OCI-LY7 (cell line): ENCODE results near the gene CHST11. TPM values are rescaled to one million over a fixed set of nuclear protein-coding genes. Genes with fewer than 3 reads are reported as not detected.

ENCODE experiments used
- BruUV-seq: library from RNA; stranded (reverse); fragments of 400-500 nt; replicated peaks from 2 replicates; lab custom pipeline; 2021; lab: Mats Ljungman, UMichigan
- CTCF ChIA-PET: fragments of 300-600 bp; sonication (Branson Sonifier 250); formaldehyde crosslinking; loops from one replicate; lab custom pipeline; 2022; ENCODE audit warnings: antibody characterized with exemption; ENCODE audit not compliant: unreplicated experiment; lab: Charles Lee
- POLR2A ChIA-PET: fragments of 300-600 bp; sonication (Branson Sonifier 250); formaldehyde crosslinking; loops from one replicate; lab custom pipeline; 2022; ENCODE audit warnings: antibody characterized with exemption; lab: Charles Lee
- DNase-seq: peaks from one replicate; pipeline ENCODE4 v3.0.0-alpha.2; 2015; ENCODE audit warnings: low spot score
- H2AFZ ChIP-seq: fragments of 200-600 bp; sonication (generic), shearing (Covaris generic); 2 replicates; pipeline ENCODE4 v1.6.1; 2014; ENCODE audit warnings: mild to moderate bottlenecking, antibody characterized with exemption, low read length, moderate library complexity
- H3K27ac ChIP-seq: fragments of 200-600 bp; sonication (generic); 2 replicates; pipeline ENCODE4 v1.5.1; 2014; ENCODE audit warnings: mixed run types, low read depth, mild to moderate bottlenecking, moderate library complexity, low read length, inconsistent platforms; ENCODE audit not compliant: poor library complexity, severe bottlenecking
- H3K36me3 ChIP-seq: fragments of 200-600 bp; sonication (generic); 2 replicates; pipeline ENCODE4 v1.6.1; 2014; ENCODE audit warnings: mild to moderate bottlenecking, antibody characterized with exemption, low read length, moderate library complexity, mixed read lengths; ENCODE audit not compliant: insufficient read depth
- H3K4me1 ChIP-seq: fragments of 200-600 bp; sonication (generic); 2 replicates; pipeline ENCODE4 v1.5.1; 2014; ENCODE audit warnings: mild to moderate bottlenecking, low read length; ENCODE audit not compliant: insufficient read depth, poor library complexity, severe bottlenecking
- H3K4me2 ChIP-seq: fragments of 200-600 bp; sonication (generic); 2 replicates; pipeline ENCODE4 v1.6.1; 2014; ENCODE audit warnings: mild to moderate bottlenecking, low read length
- H3K4me3 ChIP-seq: fragments of 200-600 bp; sonication (generic); 2 replicates; pipeline ENCODE4 v1.5.1; 2014; ENCODE audit warnings: mild to moderate bottlenecking, low read depth, low read length; ENCODE audit not compliant: poor library complexity, severe bottlenecking
- H3K79me2 ChIP-seq: fragments of 200-600 bp; sonication (generic); 2 replicates; pipeline ENCODE4 v1.6.1; 2016; ENCODE audit warnings: low read depth, mild to moderate bottlenecking, low read length, moderate library complexity, mixed read lengths; ENCODE audit not compliant: insufficient read depth
- H3K9me2 ChIP-seq: fragments of 200-600 bp; sonication (generic); 2 replicates; pipeline ENCODE4 v1.6.1; 2016; ENCODE audit warnings: mild to moderate bottlenecking, low read length, mixed read lengths; ENCODE audit not compliant: insufficient read depth
- H3K9me3 ChIP-seq: fragments of 200-600 bp; sonication (generic); 2 replicates; pipeline ENCODE4 v1.6.1; 2014; ENCODE audit warnings: mild to moderate bottlenecking, mixed run types, low read length, mixed read lengths
- H4K20me1 ChIP-seq: fragments of 200-600 bp; sonication (generic); 2 replicates; pipeline ENCODE4 v1.6.1; 2014; ENCODE audit warnings: mild to moderate bottlenecking, antibody characterized with exemption, low read length, moderate library complexity, mixed read lengths; ENCODE audit not compliant: insufficient read depth
- EZH2phosphoT487 ChIP-seq: fragments of 200-600 bp; sonication (generic); IDR thresholded peaks from 2 replicates; pipeline ENCODE4 v1.6.1; 2018; ENCODE audit warnings: low read depth, borderline replicate concordance, mild to moderate bottlenecking, mixed run types, antibody characterized with exemption, low read length, moderate library complexity, mixed read lengths
- intact Hi-C: fragments of 100-400 bp; cut with micrococcal nuclease; formaldehyde crosslinking; loops from one replicate; pipeline ENCODE4 v1.10.0; 2022; ENCODE audit not compliant: unreplicated experiment
- total RNA-seq, 2 experiments: library from RNA; depleted of rRNA in 1 of 2; stranded (reverse); fragments of >200 nt in 1 of 2; shearing (Covaris generic) in 1 of 2; gene quantifications; 2 replicates each; pipeline ENCODE4 v1.2.3, GENCODE V29; 2014 to 2022
- TF ChIP-seq, protein P1 (sequence below): fragments of 200-600 bp; sonication (generic); conservative IDR thresholded peaks from 2 replicates; pipeline ENCODE4 v1.5.1; 2014; ENCODE audit warnings: mild to moderate bottlenecking, antibody characterized with exemption, low read length, moderate library complexity, mixed read lengths

Gene CHST11
- total RNA-seq, 2 experiments from 2014 or later: 15.2 to 41.6 TPM

GRCh38 chr12:104490850-104491249, 34.1 kb downstream of the CHST11 start:
- ChIA-PET POLR2A (no interaction called here), CTCF (no interaction called here)
- H3K4me3 ChIP-seq: no peak overlapping the region
- intact Hi-C loops: no loop called here
- peaks cover 52% of the 10 kb centered on the region for H3K4me1 ChIP-seq
- TF ChIP-seq, protein P1, sequence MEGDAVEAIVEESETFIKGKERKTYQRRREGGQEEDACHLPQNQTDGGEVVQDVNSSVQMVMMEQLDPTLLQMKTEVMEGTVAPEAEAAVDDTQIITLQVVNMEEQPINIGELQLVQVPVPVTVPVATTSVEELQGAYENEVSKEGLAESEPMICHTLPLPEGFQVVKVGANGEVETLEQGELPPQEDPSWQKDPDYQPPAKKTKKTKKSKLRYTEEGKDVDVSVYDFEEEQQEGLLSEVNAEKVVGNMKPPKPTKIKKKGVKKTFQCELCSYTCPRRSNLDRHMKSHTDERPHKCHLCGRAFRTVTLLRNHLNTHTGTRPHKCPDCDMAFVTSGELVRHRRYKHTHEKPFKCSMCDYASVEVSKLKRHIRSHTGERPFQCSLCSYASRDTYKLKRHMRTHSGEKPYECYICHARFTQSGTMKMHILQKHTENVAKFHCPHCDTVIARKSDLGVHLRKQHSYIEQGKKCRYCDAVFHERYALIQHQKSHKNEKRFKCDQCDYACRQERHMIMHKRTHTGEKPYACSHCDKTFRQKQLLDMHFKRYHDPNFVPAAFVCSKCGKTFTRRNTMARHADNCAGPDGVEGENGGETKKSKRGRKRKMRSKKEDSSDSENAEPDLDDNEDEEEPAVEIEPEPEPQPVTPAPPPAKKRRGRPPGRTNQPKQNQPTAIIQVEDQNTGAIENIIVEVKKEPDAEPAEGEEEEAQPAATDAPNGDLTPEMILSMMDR: no peak
- no peak for TF ChIP-seq EZH2phosphoT487
- H2AFZ ChIP-seq: no peak overlapping the region
- H3K27ac ChIP-seq: peak overlapping the region; percentile 31
- H3K9me3 ChIP-seq: no peaks in the 10 kb centered on the region
- BruUV-seq: no TSS peak
- H3K36me3 ChIP-seq: 0 out of 2 replicates have a peak, but pooled peaks cover 5% of the 10 kb centered on the region
- peak overlapping the region; percentile 38 for H3K4me2 ChIP-seq
- DNase-seq: peak; percentile 71
- H3K79me2 ChIP-seq: peaks cover 56% of the 10 kb centered on the region; the same call in 1 of the 2 replicates
- no peaks in the 10 kb centered on the region for H3K9me2 ChIP-seq
- no peaks in the 10 kb centered on the region for H4K20me1 ChIP-seq

DNA sequence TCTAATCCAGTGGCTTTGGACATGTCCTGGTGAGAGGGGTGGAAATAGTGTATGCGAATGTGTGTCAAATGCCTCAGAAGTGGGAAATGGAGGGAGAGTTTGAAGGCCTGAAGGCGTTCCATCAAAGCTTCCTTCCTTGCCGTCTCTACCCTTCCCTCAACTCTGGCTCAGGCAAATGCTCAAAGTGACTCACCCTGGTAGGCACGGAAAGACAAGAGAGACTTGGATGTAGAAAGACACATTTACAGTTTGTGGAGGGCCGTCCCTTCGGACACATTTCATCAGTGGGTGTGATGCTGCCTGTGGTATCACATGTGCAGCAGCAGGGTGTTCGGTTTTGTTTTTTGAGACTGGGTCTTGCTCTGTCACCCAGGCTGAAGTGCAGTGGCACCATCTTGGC, 36.7 kb downstream of the CHST11 start:
- CTCF ChIA-PET: no interaction called here
- H4K20me1 ChIP-seq: no peaks in the 10 kb centered on the region

More for the DNA sequence above, 36.7 kb downstream of the CHST11 start:
- Histone ChIP-seq H2AFZ (no peak overlapping the region), H3K9me3 (no peaks in the 10 kb centered on the region), H3K4me1 (peaks cover 52% of the 10 kb centered on the region), H3K4me2 (no peak overlapping the region), H3K4me3 (no peak overlapping the region), H3K9me2 (no peaks in the 10 kb centered on the region), H3K27ac (no peak overlapping the region), H3K36me3 (no peaks in the 10 kb centered on the region), H3K79me2 (peaks cover 42% of the 10 kb centered on the region; the same call in 1 of the 2 replicates)
- POLR2A ChIA-PET: no interaction called here
- no peak for TF ChIP-seq EZH2phosphoT487
- TF ChIP-seq, protein P1: no peak
- intact Hi-C loops: no loop called here
- no TSS peak for BruUV-seq
- no peak for DNase-seq
